A549 (cell line): Measurements from ENCODE around the gene OXNAD1. TPM values are rescaled to one million over a fixed set of nuclear protein-coding genes. Genes with fewer than 3 reads are reported as not detected.

Experiments used
- ATAC-seq, 2 experiments: fragments of 200-7000 bp in 1 of 2; fragments of >200 bp in 1 of 2; cut with Nextera tagmentation in 1 of 2; cut with Tn5 transposase in 1 of 2; 3 replicates each; pipeline versions ENCODE4 v1.8.0 to v1.9.1; 2018 to 2020; ENCODE audit warnings: mild to moderate bottlenecking in 1 of 2, moderate library complexity in 1 of 2
- CTCF ChIA-PET: fragments of 300-600 bp; sonication (Branson Sonifier 250); formaldehyde crosslinking; extraction: SDS; loops from one replicate; lab custom pipeline; 2021; ENCODE audit warnings: antibody characterized with exemption, inconsistent platforms; lab: Yijun Ruan, JAX
- POLR2A ChIA-PET: fragments of 350-600 bp; formaldehyde crosslinking; extraction: SDS; loops from one replicate; lab custom pipeline; 2021; ENCODE audit warnings: antibody characterized with exemption, inconsistent platforms; lab: Yijun Ruan, JAX
- DNase-seq, 2 experiments: peaks; one replicate each; pipeline versions ENCODE4 v3.0.0 to v3.0.0-alpha.2; 2011 to 2016; ENCODE audit warnings: low read depth in 1 of 2, low spot score in 1 of 2
- FAIRE-seq: peaks from 2 replicates; lab custom pipeline; 2011; peaks lifted over from hg19 to GRCh38; lab: Jason Lieb, UNC
- H3K27ac ChIP-seq, 2 experiments: fragments of >200 bp; sonication (Bioruptor Twin); formaldehyde crosslinking; 3 replicates each; pipeline ENCODE4 v1.5.1; 2016 to 2017
- H3K4me1 ChIP-seq: fragments of >200 bp; sonication (Bioruptor Twin); formaldehyde crosslinking; 3 replicates; pipeline ENCODE4 v1.6.1; 2016
- H3K4me2 ChIP-seq: fragments of >200 bp; sonication (Bioruptor Twin); formaldehyde crosslinking; 3 replicates; pipeline ENCODE4 v1.6.1; 2016
- H3K4me3 ChIP-seq: fragments of >200 bp; sonication (Bioruptor Twin); formaldehyde crosslinking; 3 replicates; pipeline ENCODE4 v1.5.1; 2016
- H3K9me3 ChIP-seq: fragments of >200 bp; sonication (Bioruptor Twin); formaldehyde crosslinking; 3 replicates; pipeline ENCODE4 v1.6.1; 2016
- CHD2 ChIP-seq: fragments of 150-350 bp; IDR thresholded peaks from 2 replicates; pipeline ENCODE4 v1.6.1; 2014; ENCODE audit warnings: low read length; ENCODE audit not compliant: partially characterized antibody
- CTCF ChIP-seq: fragments of >200 bp; sonication (Bioruptor Twin); formaldehyde crosslinking; IDR thresholded peaks from 3 replicates; pipeline ENCODE4 v1.5.1; 2016
- EHF ChIP-seq: fragments of 250-450 bp; sonication (Bioruptor Pico); IDR thresholded peaks from 2 replicates; pipeline ENCODE4 v1.5.0; 2020; ENCODE audit warnings: mild to moderate bottlenecking
- EHMT2 ChIP-seq: fragments of 200-600 bp; sonication (generic); IDR thresholded peaks from 2 replicates; pipeline ENCODE4 v1.6.1; 2016; ENCODE audit warnings: antibody characterized with exemption, low read depth, mild to moderate bottlenecking, moderate library complexity
- ELK1 ChIP-seq: fragments of 150-350 bp; IDR thresholded peaks from 2 replicates; pipeline ENCODE4 v1.6.1; 2014; ENCODE audit warnings: low read depth, mild to moderate bottlenecking, low read length
- FOSB ChIP-seq: fragments of 250-450 bp; sonication (Bioruptor Pico); IDR thresholded peaks from 2 replicates; pipeline ENCODE4 v1.5.0; 2020; ENCODE audit warnings: mild to moderate bottlenecking, moderate library complexity
- HDAC2 ChIP-seq: fragments of 200-600 bp; sonication (generic); IDR thresholded peaks from 2 replicates; pipeline ENCODE4 v1.6.1; 2016
- HEYL ChIP-seq: fragments of 250-450 bp; sonication (Bioruptor Pico); IDR thresholded peaks from 2 replicates; pipeline ENCODE4 v1.8.0; 2021; ENCODE audit warnings: mild to moderate bottlenecking, moderate library complexity
- HOXB5 ChIP-seq: fragments of 250-450 bp; sonication (Bioruptor Pico); IDR thresholded peaks from 2 replicates; pipeline ENCODE4 v1.5.0; 2020; ENCODE audit warnings: mild to moderate bottlenecking, moderate library complexity
- JUNB ChIP-seq: fragments of >200 bp; sonication (Bioruptor Twin); formaldehyde crosslinking; IDR thresholded peaks from 2 replicates; pipeline ENCODE4 v1.6.1; 2016
- KDM5A ChIP-seq: fragments of 200-600 bp; sonication (generic); IDR thresholded peaks from 2 replicates; pipeline ENCODE4 v1.6.1; 2016; ENCODE audit warnings: antibody characterized with exemption, mild to moderate bottlenecking
- MAZ ChIP-seq: fragments of 150-350 bp; IDR thresholded peaks from 2 replicates; pipeline ENCODE4 v1.6.1; 2014; ENCODE audit warnings: antibody characterized with exemption, low read depth, low read length, borderline replicate concordance
- MYC ChIP-seq: IDR thresholded peaks from 2 replicates; pipeline ENCODE4 v1.6.1; 2012; ENCODE audit warnings: mild to moderate bottlenecking, inconsistent platforms, low read length, improper control_type of control experiment, borderline replicate concordance
- POLR2A ChIP-seq: IDR thresholded peaks from 2 replicates; pipeline ENCODE4 v1.6.1; 2012; ENCODE audit warnings: mild to moderate bottlenecking, low read length
- RAD21 ChIP-seq, 2 experiments: fragments of >200 bp in 1 of 2; sonication (Bioruptor Twin) in 1 of 2; formaldehyde crosslinking in 1 of 2; IDR thresholded peaks in 1 of 2; conservative IDR thresholded peaks in 1 of 2; 2 replicates in 1 of 2; 3 replicates in 1 of 2; pipeline ENCODE4 v1.6.1; 2012 to 2018; ENCODE audit warnings: inconsistent platforms in 1 of 2
- REST ChIP-seq: fragments of 200-600 bp; sonication (generic); IDR thresholded peaks from 2 replicates; pipeline ENCODE4 v1.6.1; 2016; ENCODE audit warnings: antibody characterized with exemption, mild to moderate bottlenecking, moderate library complexity
- RFX5 ChIP-seq: fragments of 450-650 bp; IDR thresholded peaks from 2 replicates; pipeline ENCODE4 v1.7.1; 2014; ENCODE audit warnings: antibody characterized with exemption, mild to moderate bottlenecking, moderate library complexity
- ZNF302 ChIP-seq: fragments of 250-450 bp; sonication (Bioruptor Pico); IDR thresholded peaks from 2 replicates; pipeline ENCODE4 v1.9.0; 2021; ENCODE audit warnings: inconsistent platforms, mild to moderate bottlenecking, moderate library complexity
- WGBS: methylation state at CpG from one replicate; pipeline ENCODE4 v1.1.6; 2017; ENCODE audit errors: missing lambda C conversion rate; 5-methylcytosine and 5-hydroxymethylcytosine counted together
- polyA plus RNA-seq, 4 experiments: library from polyadenylated mRNA; depleted of rRNA in 3 of 4; stranded (reverse); fragments of >200 nt; fragmentation: RNase III in 1 of 4; extraction: RNeasy Plus Mini Kit Qiagen cat#74134 plus additional on column Dnase treatment in 1 of 4; gene quantifications; 2 replicates in 3 of 4; 3 replicates in 1 of 4; pipeline ENCODE4 v1.2.3, GENCODE V29; 2011 to 2017

OXNAD1 gene
- polyA plus RNA-seq, 2 of the 4 experiments (the other 2 are of a cell fraction) = 8.8 to 25.9 TPM

GRCh38 chr3:16332904-16333426, 68.0 kb downstream of the OXNAD1 start (continued):
- TF ChIP-seq REST = no peak
- TF ChIP-seq FOSB (CRISPR knock-in tag) = no peak
- TF ChIP-seq MYC = no peak

GRCh38 chr3:16334909-16335308, 69.9 kb downstream of the OXNAD1 start:
- ChIA-PET CTCF (interaction anchor here (0.7 to 1.1 kb wide), 2 partner anchors 9 to 45 kb away, joined by 3 read pairs; no protein-coding TSS in a partner anchor), POLR2A (no interaction called here)
- Histone ChIP-seq H3K4me2 (no peak overlapping the region), H3K4me3 (no peak overlapping the region), H3K4me1 (no peaks in the 10 kb centered on the region), H3K27ac (no peak overlapping the region), H3K9me3 (peaks cover 12% of the 10 kb centered on the region)
- ATAC-seq (no peak), FAIRE-seq (no peak), DNase-seq (no peak)
- TF ChIP-seq RAD21 (conservative IDR thresholded peaks at IDR 0.05 in 1 of 2, IDR thresholded peaks at IDR 0.05 in 1 of 2) (no peak), ELK1 (no peak), EHF (no peak), REST (no peak)
- WGBS = 70% methylated on average over 4 of the region's 4 CpGs

- no peak for DNase-seq
- H3K4me3 ChIP-seq = no peak overlapping the region
- no peak for FAIRE-seq
- peaks cover 12% of the 10 kb centered on the region for H3K9me3 ChIP-seq
- no peak overlapping the region for H3K27ac ChIP-seq
- ChIA-PET CTCF (interaction anchor here (0.6 to 1.1 kb wide), 3 partner anchors 9 to 72 kb away, joined by 3 read pairs; no protein-coding TSS in a partner anchor), POLR2A (no interaction called here)
- 85% methylated on average over 5 of the region's 5 CpGs for WGBS
- TF ChIP-seq HOXB5 (CRISPR knock-in tag) = no peak
- H3K4me1 ChIP-seq = no peaks in the 10 kb centered on the region
- ATAC-seq = no peak
- H3K4me2 ChIP-seq = no peak overlapping the region
Observed at GRCh38 chr3:16335333-16335732, 70.3 kb downstream of the OXNAD1 start.

GRCh38 chr3:16335772-16336645, 71.0 kb downstream of the OXNAD1 start:
- H3K4me1 ChIP-seq = no peaks in the 10 kb centered on the region
- H3K9me3 ChIP-seq = peaks cover 9% of the 10 kb centered on the region
- H3K4me3 ChIP-seq = no peak overlapping the region
- H3K4me2 ChIP-seq = no peak overlapping the region
- DNase-seq (no peak), ATAC-seq (no peak), FAIRE-seq (no peak)
- WGBS = 94% methylated on average over 13 of the region's 14 CpGs
- ChIA-PET POLR2A (no interaction called here), CTCF (interaction anchor here (0.6 to 1.1 kb wide), 3 partner anchors 46 to 71 kb away, joined by 3 read pairs; no protein-coding TSS in a partner anchor)
- no peak overlapping the region for H3K27ac ChIP-seq
- TF ChIP-seq RFX5 (no peak), EHMT2 (no peak), MYC (no peak), CHD2 (no peak), HDAC2 (no peak), CTCF (no peak), HEYL (CRISPR knock-in tag) (no peak), JUNB (no peak), MAZ (no peak), KDM5A (no peak), POLR2A (no peak), ZNF302 (CRISPR knock-in tag) (no peak)
